Endometrial microvascular endothelial cells (primary cell): ENCODE results near the gene FNDC11. TPM values are rescaled to one million over a fixed set of nuclear protein-coding genes. Genes with fewer than 3 reads are reported as not detected.

Experiments used
- in situ Hi-C: cut with HindIII; loops from 2 replicates; pipeline ENCODE4 v1.10.0; 2017; ENCODE audit warnings: low sequenced_read_pairs, low pct_unique_long_range_greater_than_20kb; ENCODE audit errors: inconsistent ontology term
- total RNA-seq: library from RNA; depleted of rRNA; stranded (reverse); fragments of >200 nt; gene quantifications from one replicate; pipeline ENCODE4 v1.2.3, GENCODE V29; 2015; ENCODE audit errors: inconsistent ontology term

The FNDC11 gene
- total RNA-seq, 1 donor from 2014 or later: 0.37 TPM

GRCh38 chr20:63522091-63522868 is 31.7 kb upstream of the FNDC11 start:
- in situ Hi-C loops: no loop called here

- in situ Hi-C loops: no loop called here
These were observed 30.9 kb upstream of the FNDC11 start for GRCh38 chr20:63522981-63523611.

DNA sequence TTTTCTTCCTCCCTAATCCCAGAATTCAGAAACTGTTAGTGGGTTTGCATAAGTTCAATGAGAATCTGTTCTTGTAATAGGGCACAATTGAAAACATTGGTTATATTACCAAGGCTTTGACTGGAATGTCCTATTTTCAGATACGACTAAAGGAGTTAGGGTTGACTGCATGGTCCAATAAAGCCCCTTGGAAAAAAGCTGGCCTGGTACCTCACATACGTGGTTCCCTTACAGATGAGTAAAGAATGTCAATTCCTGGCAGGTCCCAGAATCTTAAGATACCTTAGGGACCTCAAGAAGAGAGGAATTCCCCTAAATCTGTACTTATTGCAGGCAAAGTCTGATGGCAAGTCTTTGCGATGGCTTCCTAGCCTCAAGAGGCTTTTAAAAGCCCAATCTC is 28.8 kb upstream of the FNDC11 start:
- in situ Hi-C loops: no loop called here

DNA sequence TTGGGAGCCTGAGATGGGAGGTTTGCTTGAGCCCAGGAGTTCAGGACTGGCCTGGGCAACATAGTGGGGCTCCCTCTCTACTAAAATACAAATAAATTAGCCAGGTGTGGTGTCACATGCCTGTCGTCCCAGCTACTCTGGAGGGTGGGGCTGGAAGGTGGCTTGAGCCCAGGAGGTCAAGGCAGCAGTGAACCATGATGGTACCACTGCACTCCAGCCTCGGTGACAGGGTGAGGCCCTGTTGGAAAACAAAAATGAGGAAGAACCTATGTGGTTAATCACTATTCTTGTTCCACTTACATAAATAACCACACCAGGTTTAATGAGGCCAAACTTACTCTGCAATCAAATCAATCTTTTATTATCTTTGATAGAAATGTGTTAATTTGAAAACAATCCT is 28.0 kb upstream of the FNDC11 start:
- in situ Hi-C loops: no loop called here

DNA sequence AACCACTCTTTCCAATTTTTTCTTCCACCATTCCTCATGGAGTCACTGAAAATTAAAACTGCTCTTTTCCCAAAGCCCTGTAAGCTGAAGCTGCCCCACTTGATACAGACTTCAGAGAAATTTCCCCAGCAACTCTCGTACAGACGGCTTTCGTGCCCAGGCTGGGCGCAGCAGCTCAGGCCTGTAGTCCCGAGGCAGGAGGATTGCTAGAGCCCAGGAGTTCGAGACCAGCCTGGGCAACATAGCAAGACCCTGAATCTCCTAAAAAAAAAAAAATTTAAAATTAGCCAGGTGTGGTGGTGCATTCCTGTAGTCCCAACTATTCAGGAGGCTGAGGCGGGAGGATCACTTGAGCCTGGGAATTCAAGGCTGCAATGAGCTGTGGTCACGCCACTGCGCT is 26.8 kb upstream of the FNDC11 start:
- in situ Hi-C loops: no loop called here

GRCh38 chr20:63529180-63529860 is 24.6 kb upstream of the FNDC11 start:
- in situ Hi-C loops: no loop called here

- in situ Hi-C loops: no loop called here
These were observed 23.8 kb upstream of the FNDC11 start for GRCh38 chr20:63529861-63530787.

DNA sequence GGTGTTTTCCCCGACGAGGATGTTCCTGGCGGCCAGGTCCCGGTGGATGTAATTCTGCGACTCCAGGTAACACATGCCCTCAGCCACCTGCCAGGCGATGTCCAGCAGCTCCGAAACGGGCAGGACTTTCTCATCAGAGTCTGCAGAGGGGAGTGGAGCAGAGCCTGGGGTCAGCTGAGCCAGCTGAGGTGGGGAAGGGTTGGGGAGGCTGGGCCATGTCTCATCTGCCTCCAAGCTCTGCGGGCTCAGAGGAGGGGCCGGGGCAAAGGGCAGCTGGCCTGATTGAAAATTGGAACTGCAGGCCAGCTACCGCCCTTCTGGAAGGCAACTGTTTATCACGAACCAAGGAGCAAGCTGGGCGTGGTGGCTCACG is 23.2 kb upstream of the FNDC11 start:
- in situ Hi-C loops: no loop called here

DNA sequence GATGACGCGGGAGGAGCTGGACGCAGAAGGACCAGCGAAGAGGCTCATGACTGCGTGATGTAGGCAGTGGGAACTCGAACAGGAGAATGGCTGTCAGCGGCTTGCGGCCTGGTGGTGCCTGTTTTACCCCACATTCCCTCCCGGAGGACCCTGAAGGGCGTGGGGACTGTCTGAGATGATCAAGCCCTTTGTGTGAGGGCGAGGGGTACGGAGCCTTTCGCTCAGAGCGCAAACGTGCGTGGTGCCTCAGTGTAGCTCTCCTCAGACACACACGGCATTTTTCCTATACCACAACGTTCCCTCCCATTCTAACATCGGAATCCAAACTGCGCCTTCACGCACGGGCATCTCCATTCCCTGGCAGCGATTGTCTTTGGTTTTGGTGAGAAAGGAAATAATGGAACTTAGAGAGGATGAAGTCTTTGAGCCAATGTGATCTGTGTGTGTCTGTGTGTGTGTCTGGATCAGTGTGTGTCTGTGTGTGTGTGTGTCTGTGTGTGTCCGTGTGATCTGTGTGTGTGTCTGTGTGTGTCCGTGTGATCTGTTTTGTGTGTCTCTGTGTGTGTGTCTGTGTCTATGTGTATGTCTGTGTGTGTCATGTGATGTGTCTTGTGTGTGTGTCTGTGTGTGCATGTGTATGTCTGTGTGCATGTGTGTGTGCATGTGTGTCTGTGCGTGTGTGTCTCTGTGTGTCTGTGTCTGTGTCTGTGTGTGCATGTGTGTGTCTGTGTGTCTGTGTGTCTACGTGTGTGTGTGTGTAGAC is 22.1 kb upstream of the FNDC11 start:
- in situ Hi-C loops: no loop called here

GRCh38 chr20:63532449-63532971 is 21.4 kb upstream of the FNDC11 start:
- in situ Hi-C loops: no loop called here

GRCh38 chr20:63533388-63533787 is 20.6 kb upstream of the FNDC11 start:
- in situ Hi-C loops: no loop called here

DNA sequence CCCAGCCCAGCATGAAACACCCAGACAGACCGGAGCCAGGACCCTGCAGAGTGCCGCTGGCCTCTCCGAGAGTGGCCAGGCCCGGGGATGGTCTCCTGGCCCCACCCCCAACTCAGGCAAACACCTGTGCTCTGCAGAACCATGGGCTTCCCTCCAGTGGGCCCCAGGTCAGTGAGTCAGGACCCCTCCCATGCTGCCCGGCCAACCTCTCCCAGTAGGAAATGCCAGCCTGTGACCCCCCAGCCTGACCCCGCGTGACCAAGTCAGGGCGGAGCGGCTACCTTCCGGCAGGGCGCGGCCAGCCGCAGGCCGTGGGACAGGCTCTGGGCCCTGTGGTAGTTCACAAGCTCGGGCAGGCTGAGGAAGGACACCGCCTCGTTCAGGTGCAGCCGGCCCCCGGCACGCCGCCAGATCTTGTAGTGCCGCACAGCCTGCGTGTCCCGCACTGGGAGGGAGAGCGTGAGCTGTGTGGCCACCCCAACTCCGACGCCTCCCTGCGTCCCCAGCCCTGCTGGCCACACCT is 20.0 kb upstream of the FNDC11 start:
- in situ Hi-C loops: no loop called here

DNA sequence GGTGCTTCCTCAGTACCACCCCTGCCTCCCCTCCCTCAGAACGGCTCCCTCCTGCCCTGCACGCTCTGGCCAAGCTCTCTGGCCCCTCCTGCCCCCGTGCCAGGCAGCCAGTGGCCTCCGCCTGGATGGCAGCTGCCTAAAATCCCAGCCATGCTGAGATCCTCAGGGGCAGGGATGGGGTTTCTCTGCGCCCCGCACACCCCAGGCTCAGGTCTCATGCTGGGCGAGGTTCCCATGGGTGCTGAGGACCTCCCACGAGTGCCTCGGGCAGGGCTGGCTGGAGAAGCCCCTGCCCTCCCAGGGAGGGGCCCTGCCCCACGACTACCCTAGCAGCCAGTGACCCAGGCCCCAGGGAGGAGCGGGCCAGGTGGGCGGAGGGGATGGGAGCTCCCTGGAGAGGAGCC is 19.5 kb upstream of the FNDC11 start:
- in situ Hi-C loops: no loop called here

- in situ Hi-C loops: no loop called here
These were observed 18.9 kb upstream of the FNDC11 start for GRCh38 chr20:63534831-63535651.

DNA sequence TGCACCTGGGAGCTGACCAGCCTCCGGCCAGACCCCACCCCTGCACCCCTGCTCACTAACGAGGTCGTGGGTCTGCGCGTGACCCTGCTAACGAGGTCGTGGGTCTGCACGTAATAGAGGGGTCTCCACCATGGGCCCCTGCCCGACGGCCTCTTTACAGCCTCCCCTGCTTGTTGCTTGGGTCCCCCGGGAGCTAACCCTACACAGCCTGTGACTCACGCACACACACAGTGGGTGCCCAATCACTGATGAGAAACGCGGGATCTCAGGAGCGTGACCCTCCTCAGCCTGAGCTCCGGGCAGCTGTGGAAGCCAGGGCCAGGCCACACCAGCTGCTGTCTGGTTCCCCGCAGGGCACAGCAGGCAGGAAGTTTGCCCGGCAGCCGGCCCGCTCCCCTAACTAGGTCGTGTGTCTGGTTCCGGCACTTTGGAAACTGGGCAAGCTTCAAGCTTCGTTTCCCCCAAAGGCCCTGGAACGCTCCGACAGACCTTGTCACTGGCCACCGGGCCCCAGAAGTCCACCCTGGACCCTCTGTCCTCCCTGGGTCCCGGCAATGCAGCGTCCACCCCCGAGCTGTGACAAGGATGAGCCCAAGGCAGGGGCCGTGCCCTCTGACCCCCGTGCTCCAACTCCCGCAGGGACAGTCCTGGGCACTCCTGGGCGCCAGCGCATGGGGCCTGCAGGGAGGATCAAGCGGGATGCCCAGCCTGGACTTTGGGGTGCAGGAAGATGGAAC is 17.6 kb upstream of the FNDC11 start:
- in situ Hi-C loops: no loop called here

GRCh38 chr20:63536997-63537524 is 16.9 kb upstream of the FNDC11 start, which contains the start of gene PTK6:
PTK6 (minus strand) TSS chr20:63537376; CDS start chr20:63537314, 62 bp downstream.
- in situ Hi-C loops: no loop called here
